Effector memory CD8-positive, alpha-beta T cell (primary cell): ENCODE measurements around the gene FANCC.

Experiments
- ATAC-seq: fragments of 150-1000 bp; cut with Tn5 transposase; replicated peaks from 2 replicates; pipeline ENCODE4 v1.10.0; 2021; ENCODE audit warnings: mild to moderate bottlenecking, moderate library complexity
- DNase-seq, 3 experiments: peaks; one replicate each; pipeline ENCODE4 v3.0.0; 2021
- H3K27ac Mint-ChIP-seq, 2 donors: one replicate each; pipeline ENCODE4 v1.8.0; 2022; ENCODE audit warnings: mild to moderate bottlenecking in 2 of 2, mixed read lengths in 2 of 2, moderate library complexity in 2 of 2
- H3K27me3 Mint-ChIP-seq, 2 donors: one replicate each; pipeline ENCODE4 v1.8.0; 2022; ENCODE audit warnings: mixed read lengths in 2 of 2
- H3K36me3 Mint-ChIP-seq: one replicate; pipeline ENCODE4 v1.8.0; 2022; ENCODE audit warnings: mild to moderate bottlenecking, moderate library complexity, mixed read lengths; ENCODE audit not compliant: insufficient read depth
- H3K4me1 Mint-ChIP-seq, 2 donors: one replicate each; pipeline ENCODE4 v1.8.0; 2022; ENCODE audit warnings: low read depth in 2 of 2, mixed read lengths in 2 of 2
- H3K4me3 Mint-ChIP-seq, 2 donors: one replicate each; pipeline ENCODE4 v1.8.0; 2022; ENCODE audit warnings: mild to moderate bottlenecking in 2 of 2, mixed read lengths in 2 of 2, moderate library complexity in 2 of 2
- H3K9me3 Mint-ChIP-seq, 2 donors: one replicate each; pipeline ENCODE4 v1.8.0; 2022; ENCODE audit warnings: mixed read lengths in 2 of 2

Gene FANCC

DNA sequence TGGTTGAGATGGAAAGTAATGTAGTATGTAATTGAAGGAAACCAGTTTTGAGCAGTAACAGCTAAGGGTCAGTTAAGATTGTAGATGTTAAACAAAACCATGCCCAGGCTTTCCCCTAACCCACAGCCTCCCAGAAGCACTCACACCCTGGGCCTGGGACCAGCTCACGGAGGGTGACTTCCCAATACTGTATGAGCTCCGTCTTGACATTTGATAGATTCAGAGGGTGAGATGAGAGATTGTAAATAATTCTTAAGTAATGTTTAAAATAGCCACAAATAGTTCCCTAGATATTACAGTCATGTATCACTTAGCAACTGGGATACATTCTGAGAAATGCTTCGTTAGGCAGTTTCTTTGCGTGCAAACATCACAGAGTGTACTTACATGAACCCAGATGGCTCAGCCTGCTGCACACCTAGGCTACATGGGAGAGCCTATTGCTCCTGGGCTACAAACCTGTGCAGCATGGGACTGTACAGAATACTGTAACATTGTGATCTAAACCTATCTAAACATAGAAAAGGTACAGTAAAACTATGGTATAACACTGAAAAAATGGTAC, 140.7 kb downstream of the FANCC start:
- peak overlapping the region in 1 of 2 donors; percentile 26 for H3K27ac Mint-ChIP-seq
- ATAC-seq, result no peak

DNA sequence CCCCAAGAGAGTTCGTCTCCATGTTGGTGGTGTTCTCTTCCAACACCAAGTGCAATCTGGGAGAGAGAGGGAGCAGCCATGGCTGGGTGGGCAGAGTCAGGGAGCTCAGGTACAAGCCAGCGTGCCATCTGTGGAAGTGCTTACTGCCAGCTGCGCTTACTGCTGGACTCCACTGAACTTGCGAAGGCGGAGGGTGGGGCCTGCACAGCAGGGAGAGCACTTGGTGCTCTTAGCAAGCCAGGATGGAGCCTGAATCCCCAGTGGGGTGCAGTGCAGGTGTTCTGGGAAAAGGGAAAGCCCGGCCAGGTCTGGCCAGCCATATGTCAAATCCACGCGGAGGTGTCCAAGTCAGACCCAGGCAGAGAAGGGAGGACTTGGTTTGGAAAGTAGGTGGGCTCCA, 142.0 kb downstream of the FANCC start:
- H3K36me3 Mint-ChIP-seq, result no peaks in the 10 kb centered on the region
- H3K4me1 Mint-ChIP-seq, result no peaks in the 10 kb centered on the region
- H3K9me3 Mint-ChIP-seq, result no peaks in the 10 kb centered on the region
- H3K27ac Mint-ChIP-seq, result no peak overlapping the region
- H3K4me3 Mint-ChIP-seq, result no peak overlapping the region
- ATAC-seq (no peak), DNase-seq (no peak)
- H3K27me3 Mint-ChIP-seq, result no peaks in the 10 kb centered on the region

More for the DNA sequence above, 140.7 kb downstream of the FANCC start:
- no peaks in the 10 kb centered on the region for H3K36me3 Mint-ChIP-seq
- no peaks in the 10 kb centered on the region for H3K4me1 Mint-ChIP-seq
- DNase-seq, result no peak
- H3K27me3 Mint-ChIP-seq, result no peaks in the 10 kb centered on the region
- no peak overlapping the region for H3K4me3 Mint-ChIP-seq
- H3K9me3 Mint-ChIP-seq, result no peaks in the 10 kb centered on the region

DNA sequence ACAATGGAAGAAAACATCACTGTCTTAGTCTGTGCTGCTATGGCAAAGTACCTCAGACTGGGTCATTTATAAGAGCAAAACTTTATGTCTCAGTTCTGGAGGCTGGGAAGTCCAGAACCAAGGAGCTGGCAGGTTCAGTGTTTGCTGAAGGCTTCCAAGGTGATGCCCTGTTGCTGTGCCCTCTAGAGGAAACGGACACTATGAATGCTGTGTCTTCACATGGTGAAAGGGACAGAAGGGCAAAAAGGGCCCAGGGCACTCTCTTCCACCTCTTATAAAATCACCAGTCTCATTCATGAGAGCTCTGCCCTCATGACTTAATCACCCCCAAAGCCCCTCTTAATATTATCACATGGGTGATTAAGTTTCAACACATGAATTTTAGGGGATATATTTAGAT, 143.5 kb downstream of the FANCC start:
- no peaks in the 10 kb centered on the region for H3K36me3 Mint-ChIP-seq
- H3K27me3 Mint-ChIP-seq, result no peaks in the 10 kb centered on the region
- no peaks in the 10 kb centered on the region for H3K4me1 Mint-ChIP-seq
- H3K4me3 Mint-ChIP-seq, result no peak overlapping the region
- DNase-seq (no peak), ATAC-seq (no peak)
- H3K9me3 Mint-ChIP-seq, result no peaks in the 10 kb centered on the region
- H3K27ac Mint-ChIP-seq, result no peak overlapping the region

DNA sequence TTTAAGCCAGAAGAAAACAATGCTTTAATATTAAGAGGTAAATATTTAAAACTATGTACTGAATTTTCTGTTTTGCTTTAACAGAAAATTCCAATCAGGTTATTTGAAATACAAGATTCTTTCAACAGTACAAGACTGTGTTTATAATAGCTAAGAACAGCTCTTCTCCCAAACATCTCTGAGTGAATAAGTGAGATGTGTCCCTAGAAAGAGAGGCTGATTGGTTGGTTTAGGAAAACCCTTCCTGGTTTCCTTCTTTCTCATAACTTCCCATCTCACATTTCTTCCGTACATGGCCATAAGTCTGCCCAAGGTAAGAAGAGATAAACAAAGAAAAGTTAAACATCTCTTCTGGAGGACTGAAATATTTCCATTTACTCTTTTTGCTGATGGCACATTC, 145.9 kb downstream of the FANCC start:
- Mint-ChIP-seq H3K4me3 (no peak overlapping the region), H3K27me3 (no peaks in the 10 kb centered on the region)

DNA sequence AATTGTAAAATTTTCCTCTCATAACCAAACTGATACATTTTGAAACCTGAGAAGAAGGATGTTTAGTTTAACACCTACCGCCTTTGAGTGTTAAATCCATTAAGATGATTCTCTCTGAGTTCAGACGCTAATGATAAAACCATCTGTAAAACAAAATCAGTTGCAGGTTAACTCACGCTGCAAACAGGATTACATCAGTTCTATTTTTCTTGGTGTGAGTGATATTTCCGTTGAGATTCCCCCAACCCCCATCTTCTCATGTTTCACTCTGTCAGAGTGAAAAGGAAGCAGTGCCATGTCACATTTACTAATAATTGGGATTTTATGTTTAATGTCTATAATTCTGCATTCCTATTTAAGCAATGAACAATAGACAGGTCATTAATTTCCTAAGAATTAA, 146.5 kb downstream of the FANCC start:
- no peaks in the 10 kb centered on the region for H3K9me3 Mint-ChIP-seq
- no peak overlapping the region for H3K27ac Mint-ChIP-seq
- no peaks in the 10 kb centered on the region for H3K27me3 Mint-ChIP-seq
- DNase-seq (no peak), ATAC-seq (no peak)
- H3K36me3 Mint-ChIP-seq, result peaks cover 3% of the 10 kb centered on the region
- no peak overlapping the region for H3K4me3 Mint-ChIP-seq
- H3K4me1 Mint-ChIP-seq, result peaks cover 0 to 3% of the 10 kb centered on the region in 2 donors

More for the DNA sequence above, 145.9 kb downstream of the FANCC start:
- Mint-ChIP-seq H3K36me3 (peaks cover 3% of the 10 kb centered on the region), H3K27ac (no peak overlapping the region), H3K4me1 (peaks cover 0 to 3% of the 10 kb centered on the region in 2 donors), H3K9me3 (no peaks in the 10 kb centered on the region)
- ATAC-seq, result no peak
- DNase-seq, result no peak

DNA sequence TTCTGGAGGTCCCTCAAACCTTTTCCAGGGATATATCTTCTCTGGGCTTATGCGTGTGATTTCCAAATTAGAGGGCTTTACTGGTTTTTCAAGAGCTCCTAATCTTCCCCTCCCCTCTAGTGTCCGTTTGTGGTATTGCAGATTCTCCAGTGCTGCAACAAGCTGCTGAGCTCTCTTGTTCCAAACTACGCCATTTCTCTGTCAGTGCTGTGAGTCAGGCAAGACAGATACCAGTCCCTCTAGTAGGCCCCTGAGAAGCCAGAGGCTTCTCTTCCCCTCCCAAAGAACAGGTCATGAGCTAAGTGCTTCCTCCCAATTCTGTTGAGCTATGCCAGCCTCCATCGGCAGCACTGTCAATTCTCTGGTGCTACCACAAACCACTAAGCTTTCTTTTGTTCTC, 149.5 kb downstream of the FANCC start:
- peak; percentile 58 to 66 (median 64) for DNase-seq
- Mint-ChIP-seq H3K27ac (no peak overlapping the region), H3K4me1 (peaks cover 0 to 3% of the 10 kb centered on the region in 2 donors), H3K36me3 (peaks cover 3% of the 10 kb centered on the region), H3K9me3 (no peaks in the 10 kb centered on the region), H3K4me3 (no peak overlapping the region), H3K27me3 (no peaks in the 10 kb centered on the region)
- peak; percentile 48 for ATAC-seq

DNA sequence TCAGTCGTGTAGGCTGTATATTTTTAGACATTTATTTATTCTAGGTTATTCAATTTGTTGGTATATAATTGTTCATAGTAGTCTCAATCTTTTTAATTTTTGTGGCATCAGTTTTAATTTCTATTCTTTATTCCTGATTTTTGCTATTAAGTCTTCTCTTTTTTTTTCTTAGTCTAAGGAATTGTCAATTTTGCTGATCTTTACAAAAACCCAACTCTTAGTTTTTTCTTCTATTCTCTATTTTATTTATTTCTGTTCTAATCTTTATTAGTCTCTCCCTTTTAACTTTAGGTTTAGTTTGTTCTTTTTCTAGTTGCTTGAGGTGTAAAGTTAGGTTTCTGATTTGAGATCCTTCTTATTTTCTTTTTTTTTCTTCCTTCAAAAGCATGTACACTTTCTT, 152.5 kb downstream of the FANCC start:
- Mint-ChIP-seq H3K27me3 (no peaks in the 10 kb centered on the region), H3K36me3 (peaks cover 3% of the 10 kb centered on the region), H3K9me3 (no peaks in the 10 kb centered on the region), H3K4me3 (no peak overlapping the region), H3K27ac (no peak overlapping the region), H3K4me1 (peaks cover 0 to 3% of the 10 kb centered on the region in 2 donors)
- ATAC-seq (no peak), DNase-seq (no peak)

DNA sequence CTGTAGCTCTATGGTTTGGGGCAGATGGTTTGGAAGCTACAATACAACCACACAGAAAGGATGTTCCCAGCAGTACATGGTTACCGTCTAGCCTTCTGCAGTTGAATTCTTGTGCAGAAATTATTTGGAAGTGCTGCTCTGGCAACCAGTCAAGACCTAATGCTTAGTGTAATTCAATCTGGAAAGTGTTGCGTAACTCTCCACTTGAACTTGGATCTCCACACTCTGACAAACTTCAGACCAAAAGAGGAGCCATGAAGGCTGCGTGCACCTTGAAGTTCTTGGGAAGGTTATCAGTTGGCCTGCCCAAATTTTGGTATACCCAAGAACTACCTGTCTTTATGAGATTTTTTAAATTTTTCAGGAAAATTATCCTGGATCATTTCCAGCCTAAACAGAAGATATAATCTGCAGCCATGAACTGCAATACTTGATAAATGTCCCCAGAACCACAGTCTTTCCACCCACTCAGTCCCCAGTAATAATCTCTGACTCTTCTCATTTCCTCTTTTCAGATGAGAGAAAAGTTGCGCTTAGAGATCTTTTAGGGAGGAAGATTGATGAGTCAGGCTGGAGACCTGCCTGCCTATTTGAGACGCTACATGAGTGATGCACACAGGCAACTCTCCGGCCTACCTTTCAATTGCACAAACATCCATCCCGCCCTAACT, 159.9 kb downstream of the FANCC start:
- Mint-ChIP-seq H3K9me3 (no peaks in the 10 kb centered on the region), H3K4me3 (no peak overlapping the region), H3K27ac (no peak overlapping the region), H3K4me1 (peaks cover 0 to 4% of the 10 kb centered on the region in 2 donors), H3K27me3 (no peaks in the 10 kb centered on the region), H3K36me3 (no peaks in the 10 kb centered on the region)
- DNase-seq (no peak), ATAC-seq (no peak)

DNA sequence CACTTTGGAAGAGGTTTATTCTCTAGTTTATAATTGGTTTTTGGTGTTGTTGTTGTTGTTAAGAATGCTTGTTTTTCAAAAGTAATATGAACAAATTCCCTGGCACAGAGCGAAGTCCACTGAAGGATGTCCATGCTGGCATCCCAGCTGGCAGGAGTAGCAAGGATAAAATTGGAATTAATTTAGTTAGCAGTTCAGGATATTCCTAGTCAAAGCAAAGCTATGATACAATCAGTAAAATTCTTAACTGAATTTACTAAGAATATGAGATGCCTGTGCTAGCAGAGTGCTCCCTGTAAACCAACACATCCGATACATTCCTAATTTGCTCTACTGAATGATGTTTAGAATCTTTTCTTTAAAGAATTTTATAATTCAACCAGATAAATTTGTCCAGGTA, 161.4 kb downstream of the FANCC start:
- H3K27ac Mint-ChIP-seq, result peak overlapping the region in 1 of 2 donors; percentile 63
- no peak for DNase-seq
- peaks cover 0 to 4% of the 10 kb centered on the region in 2 donors for H3K4me1 Mint-ChIP-seq
- H3K4me3 Mint-ChIP-seq, result no peak overlapping the region
- ATAC-seq, result no peak
- no peaks in the 10 kb centered on the region for H3K36me3 Mint-ChIP-seq
- no peaks in the 10 kb centered on the region for H3K27me3 Mint-ChIP-seq
- no peaks in the 10 kb centered on the region for H3K9me3 Mint-ChIP-seq

DNA sequence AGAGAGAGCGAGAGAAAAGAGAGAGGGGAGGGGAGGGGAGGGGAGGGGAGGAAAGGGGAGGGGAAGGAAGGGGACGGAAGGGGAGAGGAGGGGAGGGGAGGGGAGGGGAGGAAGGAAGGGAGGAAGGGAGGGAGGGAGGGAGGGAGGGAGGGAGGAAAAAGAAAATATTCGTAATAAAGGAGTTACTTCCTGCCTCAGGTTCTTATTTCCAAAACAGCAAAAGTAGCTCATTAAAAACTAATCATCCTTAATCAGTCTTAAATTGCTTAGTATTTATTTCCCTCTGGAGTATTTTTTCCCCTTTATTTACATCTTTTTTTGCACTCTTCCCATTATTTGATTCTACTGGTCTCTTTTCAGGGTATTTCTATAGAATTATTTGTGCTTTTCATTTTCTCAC, 162.3 kb downstream of the FANCC start:
- Mint-ChIP-seq H3K4me1 (peaks cover 0 to 4% of the 10 kb centered on the region in 2 donors), H3K27ac (peak overlapping the region; percentile 57 to 63), H3K9me3 (no peaks in the 10 kb centered on the region), H3K27me3 (no peaks in the 10 kb centered on the region), H3K4me3 (no peak overlapping the region), H3K36me3 (no peaks in the 10 kb centered on the region)
- ATAC-seq (no peak), DNase-seq (no peak)

DNA sequence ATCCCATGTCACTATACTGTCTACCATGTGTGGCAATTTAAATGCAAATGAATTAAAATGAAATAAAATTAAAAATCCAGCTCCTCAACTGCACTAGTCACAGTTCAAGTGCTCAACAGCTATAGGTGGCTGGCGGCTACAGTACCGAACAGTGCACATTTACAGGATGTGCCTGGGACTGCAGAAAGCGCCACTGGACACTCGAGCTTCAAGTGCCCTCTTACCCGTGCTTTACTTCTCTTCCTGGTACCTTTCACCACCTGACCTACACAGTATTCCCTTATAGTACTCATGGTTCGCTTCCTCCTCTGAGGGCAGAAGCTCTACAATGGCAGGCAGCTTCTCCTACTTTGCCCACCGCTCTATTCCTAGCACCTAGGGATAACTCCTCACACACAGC, 166.6 kb downstream of the FANCC start:
- Mint-ChIP-seq H3K4me3 (no peak overlapping the region), H3K4me1 (peaks cover 0 to 4% of the 10 kb centered on the region in 2 donors), H3K27ac (no peak overlapping the region), H3K36me3 (no peaks in the 10 kb centered on the region), H3K9me3 (no peaks in the 10 kb centered on the region), H3K27me3 (no peaks in the 10 kb centered on the region)
- DNase-seq (no peak), ATAC-seq (no peak)

DNA sequence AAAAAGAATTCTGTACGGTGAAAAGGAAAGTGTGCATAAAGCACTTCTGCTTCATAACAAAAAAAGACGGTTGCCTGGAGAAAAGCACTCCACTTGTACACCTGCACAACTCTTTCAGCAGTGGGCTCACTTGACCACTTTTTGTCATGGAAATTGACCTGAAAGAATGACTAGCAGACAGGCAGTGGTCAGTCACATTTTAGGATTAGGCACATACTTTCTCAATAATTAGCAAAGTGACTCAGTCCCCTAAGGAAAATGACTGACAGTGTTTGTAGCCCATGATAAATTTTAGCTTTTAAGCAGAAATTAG, 169.3 kb downstream of the FANCC start:
- H3K4me3 Mint-ChIP-seq, result no peak overlapping the region
- H3K4me1 Mint-ChIP-seq, result no peaks in the 10 kb centered on the region
- no peak overlapping the region for H3K27ac Mint-ChIP-seq
- ATAC-seq (no peak), DNase-seq (no peak)
- H3K27me3 Mint-ChIP-seq, result no peaks in the 10 kb centered on the region
- no peaks in the 10 kb centered on the region for H3K36me3 Mint-ChIP-seq
- H3K9me3 Mint-ChIP-seq, result no peaks in the 10 kb centered on the region

DNA sequence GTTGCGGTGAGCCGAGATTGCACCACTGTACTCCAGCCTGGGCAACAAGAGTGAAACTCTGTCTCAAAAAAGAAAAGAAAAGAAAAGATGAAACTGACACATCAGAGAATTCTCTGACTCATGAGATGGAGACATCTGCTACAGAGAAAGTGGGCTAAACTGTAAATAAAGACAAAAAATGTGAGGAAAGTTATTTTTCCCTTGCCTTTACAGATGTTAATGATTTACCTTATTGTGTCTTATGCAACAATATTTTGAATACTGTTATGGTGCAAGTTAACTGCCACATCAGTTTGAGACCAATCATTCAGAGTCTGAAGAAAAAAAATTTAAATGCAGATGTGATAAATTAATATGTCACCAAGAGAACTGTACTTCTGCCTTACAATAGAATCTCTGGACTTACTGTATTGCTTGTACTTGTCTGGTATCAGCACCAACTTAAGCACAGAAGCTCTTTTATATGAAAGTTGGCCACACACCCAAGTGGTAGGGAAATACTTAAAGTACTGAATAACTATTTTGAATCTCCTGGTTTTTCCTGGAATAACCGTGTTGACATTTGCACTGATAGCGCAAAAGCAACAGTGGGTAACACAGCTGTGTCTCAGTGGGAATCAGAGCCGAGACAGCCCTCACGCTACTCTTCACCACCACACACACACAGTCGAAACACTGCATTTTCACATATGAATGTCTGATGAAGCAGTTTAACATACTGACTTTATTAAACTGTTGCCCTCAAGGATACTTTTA, 169.9 kb downstream of the FANCC start:
- ATAC-seq (no peak), DNase-seq (no peak)
- Mint-ChIP-seq H3K9me3 (no peaks in the 10 kb centered on the region), H3K27ac (no peak overlapping the region), H3K4me1 (no peaks in the 10 kb centered on the region), H3K27me3 (no peaks in the 10 kb centered on the region), H3K4me3 (no peak overlapping the region), H3K36me3 (no peaks in the 10 kb centered on the region)
